ENCODE data around the gene ZDHHC20.

Gene ZDHHC20

GRCh38 chr13:21343659-21344058 is 115.4 kb downstream of the ZDHHC20 start:
- no peak for DNase-seq (ENCODE audit: low read depth)
- H3K4me3 ChIP-seq (ENCODE audit: control insufficient read depth, low read depth, low read length) = no peak overlapping the region
- no peak for TF ChIP-seq CTCF (conservative IDR thresholded peaks at IDR 0.05; ENCODE audit: control insufficient read depth, insufficient read depth, low read depth, low read length)

- DNase-seq (ENCODE audit: low read depth) = no peak
- no peak overlapping the region for H3K4me3 ChIP-seq (ENCODE audit: control insufficient read depth, low read depth, low read length)
- TF ChIP-seq CTCF (conservative IDR thresholded peaks at IDR 0.05; ENCODE audit: control insufficient read depth, insufficient read depth, low read depth, low read length) = no peak
Measured at GRCh38 chr13:21342699-21343442, 116.2 kb downstream of the ZDHHC20 start.

GRCh38 chr13:21341637-21342422 is 117.3 kb downstream of the ZDHHC20 start:
- DNase-seq (ENCODE audit: low read depth) = no peak
- TF ChIP-seq CTCF (conservative IDR thresholded peaks at IDR 0.05; ENCODE audit: control insufficient read depth, insufficient read depth, low read depth, low read length) = no peak
- no peak overlapping the region for H3K4me3 ChIP-seq (ENCODE audit: control insufficient read depth, low read depth, low read length)

- no peak for TF ChIP-seq CTCF (conservative IDR thresholded peaks at IDR 0.05; ENCODE audit: control insufficient read depth, insufficient read depth, low read depth, low read length)
- no peak for DNase-seq (ENCODE audit: low read depth)
- H3K4me3 ChIP-seq (ENCODE audit: control insufficient read depth, low read depth, low read length) = no peak overlapping the region
Measured at GRCh38 chr13:21338639-21339278, 120.3 kb downstream of the ZDHHC20 start.

- no peak overlapping the region for H3K4me3 ChIP-seq (ENCODE audit: control insufficient read depth, low read depth, low read length)
- no peak for DNase-seq (ENCODE audit: low read depth)
- no peak for TF ChIP-seq CTCF (conservative IDR thresholded peaks at IDR 0.05; ENCODE audit: control insufficient read depth, insufficient read depth, low read depth, low read length)
Measured at GRCh38 chr13:21338156-21338555, 120.9 kb downstream of the ZDHHC20 start.

- no peak for TF ChIP-seq CTCF (conservative IDR thresholded peaks at IDR 0.05; ENCODE audit: control insufficient read depth, insufficient read depth, low read depth, low read length)
- no peak overlapping the region for H3K4me3 ChIP-seq (ENCODE audit: control insufficient read depth, low read depth, low read length)
Measured at GRCh38 chr13:21336609-21337349, 122.3 kb downstream of the ZDHHC20 start.

More at GRCh38 chr13:21336609-21337349, 122.3 kb downstream of the ZDHHC20 start:
- no peak for DNase-seq (ENCODE audit: low read depth)

Measured in fibroblast of mammary gland (primary cell).